GM23248 (cell line): ENCODE data around the gene ZNF831. TPM values are rescaled to one million over a fixed set of nuclear protein-coding genes. Genes with fewer than 3 reads are reported as not detected.

Experiments used
- DNase-seq: peaks from one replicate; pipeline ENCODE4 v3.0.0-alpha.2; 2015
- H2AFZ ChIP-seq: fragments of 200-600 bp; sonication (generic); 2 replicates; pipeline ENCODE4 v1.6.1; 2016; ENCODE audit warnings: antibody characterized with exemption
- H3F3A ChIP-seq: fragments of 200-600 bp; sonication (generic); 2 replicates; pipeline ENCODE4 v1.6.1; 2016; ENCODE audit warnings: mild to moderate bottlenecking, antibody characterized with exemption, mixed run types; ENCODE audit not compliant: insufficient read depth
- H3K27ac ChIP-seq: fragments of 200-600 bp; sonication (generic); 2 replicates; pipeline ENCODE4 v1.5.1; 2016; ENCODE audit warnings: mild to moderate bottlenecking
- H3K27me3 ChIP-seq: fragments of 200-600 bp; sonication (generic); replicated peaks from 2 replicates; pipeline ENCODE4 v1.6.1; 2016; ENCODE audit warnings: mild to moderate bottlenecking; ENCODE audit not compliant: insufficient read depth
- H3K36me3 ChIP-seq: fragments of 200-600 bp; sonication (generic); 2 replicates; pipeline ENCODE4 v1.6.1; 2016; ENCODE audit warnings: low read depth, mild to moderate bottlenecking
- H3K4me1 ChIP-seq: fragments of 200-600 bp; sonication (generic); 2 replicates; pipeline ENCODE4 v1.6.1; 2016; ENCODE audit warnings: mild to moderate bottlenecking; ENCODE audit not compliant: insufficient read depth
- H3K4me2 ChIP-seq: fragments of 200-600 bp; sonication (generic); one replicate; pipeline ENCODE4 v1.6.1; 2016; ENCODE audit warnings: mild to moderate bottlenecking; ENCODE audit not compliant: unreplicated experiment
- H3K4me3 ChIP-seq: fragments of 200-600 bp; sonication (generic); 2 replicates; pipeline ENCODE4 v1.5.1; 2016; ENCODE audit warnings: mild to moderate bottlenecking
- H3K79me2 ChIP-seq: fragments of 200-600 bp; sonication (generic); 2 replicates; pipeline ENCODE4 v1.6.1; 2016; ENCODE audit warnings: mild to moderate bottlenecking; ENCODE audit not compliant: insufficient read depth
- H3K9ac ChIP-seq: fragments of 200-600 bp; sonication (generic); 2 replicates; pipeline ENCODE4 v1.6.1; 2016; ENCODE audit warnings: mild to moderate bottlenecking
- H3K9me2 ChIP-seq: fragments of 200-600 bp; sonication (generic); 2 replicates; pipeline ENCODE4 v1.6.1; 2016; ENCODE audit warnings: mixed run types, mild to moderate bottlenecking, moderate library complexity; ENCODE audit not compliant: insufficient read depth
- H3K9me3 ChIP-seq: fragments of 200-600 bp; sonication (generic); one replicate; pipeline ENCODE4 v1.6.1; 2017; ENCODE audit warnings: low read depth
- H4K20me1 ChIP-seq: fragments of 200-600 bp; sonication (generic); 2 replicates; pipeline ENCODE4 v1.6.0; 2016; ENCODE audit not compliant: insufficient read depth
- EZH2 ChIP-seq: fragments of 200-600 bp; sonication (generic); IDR thresholded peaks from 2 replicates; pipeline ENCODE4 v1.6.1; 2018; ENCODE audit warnings: antibody characterized with exemption, mild to moderate bottlenecking; ENCODE audit not compliant: insufficient read depth, poor library complexity, severe bottlenecking
- EZH2phosphoT487 ChIP-seq: fragments of 200-600 bp; sonication (generic); IDR thresholded peaks from 2 replicates; pipeline ENCODE4 v1.6.1; 2018; ENCODE audit warnings: antibody characterized with exemption, moderate library complexity, mild to moderate bottlenecking, low read depth; ENCODE audit not compliant: insufficient read depth
- WGBS, 2 experiments: methylation state at CpG; one replicate each; pipeline ENCODE4 v1.1.6; 2015 to 2017; ENCODE audit warnings: low lambda C conversion rate in 2 of 2, low coverage in 1 of 2; ENCODE audit errors: missing lambda C conversion rate in 2 of 2; 5-methylcytosine and 5-hydroxymethylcytosine counted together
- in situ Hi-C: fragments of 300-500 bp; cut with MboI; formaldehyde crosslinking; loops from 2 replicates; pipeline ENCODE4 v1.15.0; 2020
- polyA plus RNA-seq: library from polyadenylated mRNA; unstranded; fragments of >200 nt; fragmentation: Nextera tagmentation; extraction: Ambion mirVana; gene quantifications from 2 replicates; pipeline ENCODE4 v1.2.1, GENCODE V29; 2016
- total RNA-seq: library from RNA; depleted of rRNA; stranded (reverse); fragments of >200 nt; shearing (Covaris generic); gene quantifications from 2 replicates; pipeline ENCODE4 v1.2.3, GENCODE V29; 2014

ZNF831 gene
- total and polyA plus RNA-seq, 2 experiments from 2014 or later, result not detected

DNA sequence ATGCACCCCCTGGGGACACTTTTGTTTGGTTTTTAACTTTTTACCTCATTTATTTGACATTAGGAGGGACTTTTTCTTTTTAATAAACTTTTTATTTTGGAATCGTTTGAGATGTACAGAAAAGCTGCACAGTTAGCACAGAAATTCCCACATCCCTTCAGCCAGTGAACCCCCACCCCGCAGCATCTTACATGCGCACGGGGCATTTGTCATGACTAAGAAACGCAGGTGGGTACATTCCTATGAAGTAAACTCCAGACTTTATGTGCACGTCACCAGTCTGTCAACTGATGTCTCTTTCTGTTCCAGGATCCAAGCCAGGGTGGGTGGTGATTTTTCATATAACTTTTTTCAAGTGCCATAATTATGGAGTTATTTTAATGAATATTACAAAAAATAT is 4.9 kb upstream of the ZNF831 start:
- no peaks in the 10 kb centered on the region for H3K36me3 ChIP-seq
- H3K9me3 ChIP-seq, result no peaks in the 10 kb centered on the region
- H2AFZ ChIP-seq, result no peak overlapping the region
- no peak overlapping the region for H3K4me3 ChIP-seq
- DNase-seq, result no peak
- WGBS, 2 experiments, result 59 to 64% methylated on average over 6 of the region's 6 CpGs
- H3K4me1 ChIP-seq, result no peaks in the 10 kb centered on the region
- H4K20me1 ChIP-seq, result no peaks in the 10 kb centered on the region
- TF ChIP-seq EZH2phosphoT487 (no peak), EZH2 (no peak)
- H3K27me3 ChIP-seq, result no peaks in the 10 kb centered on the region
- no peaks in the 10 kb centered on the region for H3K9me2 ChIP-seq
- no peak overlapping the region for H3K9ac ChIP-seq
- no peaks in the 10 kb centered on the region for H3K79me2 ChIP-seq
- H3K27ac ChIP-seq, result no peak overlapping the region
- in situ Hi-C loops, result no loop called here
- H3K4me2 ChIP-seq, result no peak overlapping the region
- no peaks in the 10 kb centered on the region for H3F3A ChIP-seq

DNA sequence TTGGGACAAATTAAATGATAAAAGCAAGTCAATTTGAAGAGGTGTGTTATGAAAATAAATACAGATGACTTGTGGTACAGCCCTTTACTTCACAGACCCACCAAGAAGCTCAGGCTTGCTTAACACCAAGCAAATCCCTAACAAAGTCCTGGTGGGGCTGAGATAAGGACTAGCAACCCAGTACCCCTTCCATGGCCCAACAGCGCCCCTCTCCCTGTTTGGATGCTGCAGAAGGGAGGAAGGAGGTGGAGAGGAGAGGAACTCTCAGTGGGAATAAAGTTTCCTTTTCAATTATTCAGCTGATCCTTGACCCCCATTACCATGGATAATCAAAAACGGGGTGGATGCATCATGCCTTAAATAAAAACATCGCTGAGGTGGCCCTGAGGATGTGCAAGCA is 4.5 kb upstream of the ZNF831 start:
- no peak overlapping the region for H3K4me3 ChIP-seq
- no peak overlapping the region for H3K4me2 ChIP-seq
- no peaks in the 10 kb centered on the region for H4K20me1 ChIP-seq
- no peak for DNase-seq
- no peaks in the 10 kb centered on the region for H3K9me2 ChIP-seq
- TF ChIP-seq EZH2phosphoT487 (no peak), EZH2 (no peak)
- H3K36me3 ChIP-seq, result no peaks in the 10 kb centered on the region
- no peak overlapping the region for H3K9ac ChIP-seq
- in situ Hi-C loops, result no loop called here
- H3F3A ChIP-seq, result no peaks in the 10 kb centered on the region
- no peaks in the 10 kb centered on the region for H3K79me2 ChIP-seq
- H3K9me3 ChIP-seq, result no peaks in the 10 kb centered on the region
- H3K27ac ChIP-seq, result no peak overlapping the region
- no peaks in the 10 kb centered on the region for H3K4me1 ChIP-seq
- 28 to 37% methylated on average over 3 of the region's 3 CpGs for WGBS, 2 experiments
- H2AFZ ChIP-seq, result no peak overlapping the region
- no peaks in the 10 kb centered on the region for H3K27me3 ChIP-seq

DNA sequence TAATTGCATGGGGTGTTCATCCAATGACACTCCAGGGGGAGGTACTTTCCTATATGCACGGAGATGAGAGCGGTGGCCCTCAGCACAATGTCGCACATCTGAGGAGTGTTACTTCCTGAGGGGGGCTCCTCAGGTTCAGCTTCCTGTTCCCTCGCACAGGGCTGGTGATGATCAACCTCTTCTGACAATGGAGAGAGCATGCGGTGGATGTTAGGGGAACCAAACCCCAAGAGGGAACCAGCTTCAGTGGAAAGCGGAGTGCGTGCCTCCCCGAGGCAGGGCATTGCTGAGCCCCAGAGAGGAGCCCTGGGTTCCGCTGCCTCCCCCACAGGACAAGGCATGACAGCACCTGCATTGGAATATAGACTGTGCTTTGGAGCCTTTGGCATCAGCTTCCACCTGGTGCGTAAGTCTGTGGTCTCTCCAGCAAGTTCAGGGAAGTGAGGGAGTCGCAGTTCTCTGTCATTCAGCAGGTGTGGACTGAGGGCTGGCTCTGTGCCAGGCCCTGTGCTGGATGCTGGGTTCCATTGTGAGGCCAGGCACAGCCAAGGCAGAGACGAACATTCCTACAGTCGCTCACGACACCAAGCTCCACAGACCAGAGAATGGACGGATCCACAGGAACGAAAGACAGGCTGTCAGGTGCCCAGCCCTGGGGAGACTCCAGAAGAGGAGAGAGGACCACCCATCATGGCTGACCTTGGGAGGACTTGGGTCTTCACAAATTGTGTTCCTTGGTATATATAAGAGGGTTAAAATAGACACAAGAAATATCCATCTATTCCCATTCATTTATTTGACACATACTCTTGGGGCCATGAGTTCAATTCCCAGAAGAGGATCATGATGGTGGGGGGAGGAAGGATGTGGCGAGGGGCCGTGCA is 3.9 kb upstream of the ZNF831 start:
- Histone ChIP-seq H3F3A (no peaks in the 10 kb centered on the region), H2AFZ (no peak overlapping the region), H3K9ac (no peak overlapping the region), H3K4me1 (no peaks in the 10 kb centered on the region), H3K27ac (no peak overlapping the region), H3K79me2 (no peaks in the 10 kb centered on the region), H3K4me2 (no peak overlapping the region), H3K9me2 (no peaks in the 10 kb centered on the region), H3K36me3 (no peaks in the 10 kb centered on the region), H3K9me3 (no peaks in the 10 kb centered on the region), H3K27me3 (no peaks in the 10 kb centered on the region), H4K20me1 (no peaks in the 10 kb centered on the region), H3K4me3 (no peak overlapping the region)
- 56 to 60% methylated on average over 18 of the region's 18 CpGs for WGBS, 2 experiments
- DNase-seq, result no peak
- in situ Hi-C loops, result no loop called here
- no peak for TF ChIP-seq EZH2phosphoT487
- TF ChIP-seq EZH2, result no peak

DNA sequence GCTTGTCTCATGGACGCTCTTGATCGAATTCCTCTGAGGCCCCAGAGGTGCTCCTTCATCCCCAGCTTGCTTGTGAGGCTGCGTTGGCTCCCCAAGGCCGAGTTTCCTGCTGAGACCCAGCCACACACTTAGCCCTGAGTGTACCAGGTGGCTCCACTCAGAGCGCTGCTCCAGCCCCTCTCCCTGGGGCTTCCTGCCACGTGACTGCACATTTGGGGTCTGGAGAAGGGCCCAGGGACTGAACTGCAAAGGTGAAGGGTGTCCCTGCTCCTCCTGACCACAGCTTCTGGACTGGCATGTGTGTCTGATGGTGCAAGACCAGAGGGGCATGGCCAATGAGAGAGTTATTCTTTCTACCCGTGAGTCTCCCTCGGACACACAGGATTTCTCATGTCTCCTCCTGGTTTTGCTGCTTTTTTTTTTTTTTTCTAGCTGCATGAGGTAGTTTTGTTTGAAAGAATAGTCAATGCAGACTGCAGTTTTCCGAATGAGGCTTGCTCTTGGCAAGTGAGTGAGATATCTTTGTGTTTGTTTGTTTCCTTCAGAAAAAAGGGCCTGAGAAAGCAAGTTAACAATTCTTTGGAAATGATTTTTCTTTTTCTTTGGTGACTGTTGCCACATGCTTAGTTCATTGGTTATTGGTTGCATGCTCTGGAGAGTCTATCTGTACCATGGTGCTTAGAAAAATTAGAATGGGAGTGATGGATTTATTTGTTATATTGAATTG is 3.1 kb upstream of the ZNF831 start:
- Histone ChIP-seq H3K9me2 (no peaks in the 10 kb centered on the region), H3K4me2 (no peak overlapping the region), H3K9me3 (no peaks in the 10 kb centered on the region), H3K27ac (no peak overlapping the region), H3F3A (no peaks in the 10 kb centered on the region), H3K9ac (no peak overlapping the region), H3K4me3 (no peak overlapping the region), H4K20me1 (no peaks in the 10 kb centered on the region), H2AFZ (no peak overlapping the region), H3K27me3 (no peaks in the 10 kb centered on the region), H3K4me1 (no peaks in the 10 kb centered on the region), H3K79me2 (no peaks in the 10 kb centered on the region), H3K36me3 (no peaks in the 10 kb centered on the region)
- 22 to 26% methylated on average over 9 of the region's 9 CpGs for WGBS, 2 experiments
- DNase-seq, result no peak
- TF ChIP-seq EZH2 (no peak), EZH2phosphoT487 (no peak)
- in situ Hi-C loops, result no loop called here
